Erythroblast (primary cell): Measurements from ENCODE around the gene BCL2L13.

Source experiments
- DNase-seq, 2 experiments: peaks; one replicate each; lab custom pipeline; 2025; lab: John Stamatoyannopoulos, UW
- GATA1 ChIP-seq: IDR thresholded peaks from 2 replicates; pipeline ENCODE4 v1.6.1; 2011; ENCODE audit warnings: low read depth, mild to moderate bottlenecking, control low read depth, low read length, moderate library complexity
- POLR2A ChIP-seq: IDR thresholded peaks from 2 replicates; pipeline ENCODE4 v1.6.1; 2011; ENCODE audit warnings: mild to moderate bottlenecking, low read length

BCL2L13 gene

GRCh38 chr22:17775781-17776465 lies 137.4 kb downstream of the BCL2L13 start:
- no peak for TF ChIP-seq GATA1
- no peak for TF ChIP-seq POLR2A
- no peak for DNase-seq

DNA sequence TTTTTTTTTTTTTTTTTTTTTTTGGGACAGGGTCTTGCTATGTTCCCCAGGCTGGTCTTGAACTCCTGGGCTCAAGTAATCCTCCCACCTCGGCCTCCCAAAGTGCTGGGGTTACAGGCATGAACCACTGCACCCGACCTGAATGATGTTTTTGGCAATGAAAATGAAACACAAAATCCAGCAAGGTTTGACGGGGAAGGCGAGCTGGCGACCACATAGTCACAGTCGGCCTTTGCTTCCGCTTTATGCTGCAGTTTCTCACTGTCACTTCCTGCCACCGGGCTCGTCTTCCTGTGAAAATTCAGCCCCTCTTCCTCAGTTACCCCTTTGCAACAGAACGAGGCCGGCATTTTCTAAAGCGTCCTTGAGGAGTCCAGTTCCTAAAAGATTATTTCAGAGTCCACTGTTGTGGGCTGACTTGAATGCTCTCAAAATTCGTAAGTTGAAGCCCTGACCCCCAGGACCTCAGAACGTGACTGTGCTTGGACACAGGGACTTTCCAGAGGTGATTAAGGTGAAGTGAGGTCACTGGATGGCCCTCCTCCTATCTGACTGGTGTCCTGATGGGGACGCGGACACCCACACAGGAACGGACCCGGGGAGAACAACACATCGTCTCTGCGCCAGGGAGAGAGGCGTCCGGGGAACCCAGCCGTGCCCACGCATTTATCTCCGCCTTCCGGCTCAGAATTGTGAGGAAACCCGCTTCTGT lies 138.6 kb downstream of the BCL2L13 start:
- peak; percentile 50 to 52 for DNase-seq
- TF ChIP-seq POLR2A (peak; percentile 34), GATA1 (no peak)

DNA sequence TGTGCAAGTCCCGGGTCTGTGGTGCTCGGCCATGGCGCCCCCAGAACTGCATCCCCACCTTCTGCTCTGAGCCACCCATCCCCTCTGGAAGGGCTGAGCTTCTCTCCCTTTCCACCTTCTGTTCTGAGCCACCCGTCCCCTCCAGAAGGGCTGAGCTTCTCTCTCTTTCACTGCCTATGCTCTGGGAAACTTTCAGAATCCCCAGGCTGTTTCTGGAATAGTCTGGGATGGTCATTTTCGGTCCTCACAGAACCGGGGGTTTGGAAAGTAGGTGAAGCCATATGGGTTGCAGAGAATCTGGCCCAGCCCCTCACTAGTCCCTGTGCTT lies 139.1 kb downstream of the BCL2L13 start:
- no peak for TF ChIP-seq GATA1
- no peak for TF ChIP-seq POLR2A
- DNase-seq, result no peak

- TF ChIP-seq GATA1 (no peak), POLR2A (no peak)
- no peak for DNase-seq
Measured at GRCh38 chr22:17778412-17778976, 139.9 kb downstream of the BCL2L13 start.

- DNase-seq, result no peak
Measured at GRCh38 chr22:17779286-17780115, 140.9 kb downstream of the BCL2L13 start.

GRCh38 chr22:17780116-17780740 lies 141.7 kb downstream of the BCL2L13 start:
- no peak for DNase-seq
- TF ChIP-seq GATA1 (no peak), POLR2A (no peak)

More at GRCh38 chr22:17779286-17780115, 140.9 kb downstream of the BCL2L13 start:
- TF ChIP-seq POLR2A (no peak), GATA1 (no peak)
